ENCODE results near the gene ARHGAP35.
"Not testable (repeated sequence)": the region's sequence is repeated elsewhere in the genome, so short reads cannot be mapped to it uniquely, and the experiment has no call there.

The ARHGAP35 gene

GRCh38 chr19:46845959-46846459, 14.8 kb upstream of the ARHGAP35 start:
- DNase-seq: no peak

DNA sequence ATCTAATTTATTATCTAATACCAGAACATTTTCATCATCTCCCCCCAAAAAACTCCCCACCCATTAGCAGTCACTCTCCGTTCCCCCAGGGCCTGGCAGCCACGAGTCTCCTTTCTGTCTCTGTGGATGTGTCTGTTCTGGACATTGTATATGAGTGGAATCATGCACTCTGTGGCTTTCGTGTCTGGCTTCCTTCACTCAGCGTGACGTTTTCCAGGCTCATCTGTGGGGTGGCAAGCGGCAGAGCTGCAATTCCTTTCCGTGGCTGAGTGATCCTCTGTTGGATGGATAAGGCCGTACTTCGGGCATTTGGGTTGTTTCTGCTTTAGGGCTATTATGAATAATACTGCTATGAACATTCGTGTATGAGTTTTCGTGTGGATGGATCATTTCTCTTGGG, 13.3 kb upstream of the ARHGAP35 start:
- no peak for DNase-seq

DNA sequence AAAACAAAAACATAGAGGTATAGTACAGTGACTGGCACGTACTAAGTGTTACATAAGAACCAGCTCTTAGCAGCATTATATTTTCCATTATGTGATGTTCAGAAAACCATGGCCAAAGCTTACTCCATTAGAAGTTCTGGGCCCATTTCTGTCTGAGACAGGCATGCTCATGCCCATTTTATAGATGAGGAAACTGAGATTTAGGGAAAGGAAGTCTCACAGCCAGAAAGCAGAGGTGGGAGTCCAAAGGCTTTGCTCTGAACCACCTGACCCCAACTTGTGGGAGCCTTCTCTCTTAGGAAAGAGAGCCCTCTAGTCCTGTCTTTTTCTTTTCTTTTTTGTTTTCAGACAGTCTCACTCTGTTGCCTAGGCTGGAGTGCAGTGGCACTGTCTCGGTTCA, 12.4 kb upstream of the ARHGAP35 start:
- DNase-seq: no peak

DNA sequence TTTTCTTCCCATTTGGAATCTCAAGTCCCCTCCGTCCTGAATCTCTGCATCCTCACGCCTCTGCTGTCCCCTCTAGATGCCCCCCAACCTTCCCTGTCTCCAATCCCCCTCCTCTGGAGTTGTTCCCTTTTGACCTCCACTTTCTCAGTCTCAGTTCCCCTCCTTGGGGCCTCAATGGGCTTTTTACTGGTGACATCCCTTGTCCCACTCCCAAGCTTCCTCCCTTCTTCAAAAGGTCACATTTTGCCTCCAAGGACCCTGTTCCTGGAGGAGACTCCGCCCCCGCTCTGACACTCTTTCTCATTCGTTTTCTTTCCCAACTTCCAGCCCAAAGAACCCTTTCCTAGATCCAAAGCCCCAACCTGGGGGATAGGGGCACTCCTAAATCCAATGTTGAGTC, 11.2 kb upstream of the ARHGAP35 start:
- no peak for DNase-seq

GRCh38 chr19:46850228-46851203, 10.3 kb upstream of the ARHGAP35 start, which contains the start of gene AP2S1:
TSS of gene AP2S1 (minus strand) at chr19:46850846. CDS start at chr19:46850766, 80 bp downstream.
- DNase-seq: peak; percentile 84

GRCh38 chr19:46852830-46853229, 8.0 kb upstream of the ARHGAP35 start:
- DNase-seq: no peak

GRCh38 chr19:46854698-46855097, 6.1 kb upstream of the ARHGAP35 start:
- not testable (repeated sequence) for DNase-seq

GRCh38 chr19:46856062-46857022, 4.5 kb upstream of the ARHGAP35 start:
- DNase-seq: peak; percentile 83

GRCh38 chr19:46859637-46860124, 1.1 kb upstream of the ARHGAP35 start:
- DNase-seq: no peak

GRCh38 chr19:46860125-46860845, 512 bp upstream of the ARHGAP35 start:
- DNase-seq: peak; percentile 93

DNA sequence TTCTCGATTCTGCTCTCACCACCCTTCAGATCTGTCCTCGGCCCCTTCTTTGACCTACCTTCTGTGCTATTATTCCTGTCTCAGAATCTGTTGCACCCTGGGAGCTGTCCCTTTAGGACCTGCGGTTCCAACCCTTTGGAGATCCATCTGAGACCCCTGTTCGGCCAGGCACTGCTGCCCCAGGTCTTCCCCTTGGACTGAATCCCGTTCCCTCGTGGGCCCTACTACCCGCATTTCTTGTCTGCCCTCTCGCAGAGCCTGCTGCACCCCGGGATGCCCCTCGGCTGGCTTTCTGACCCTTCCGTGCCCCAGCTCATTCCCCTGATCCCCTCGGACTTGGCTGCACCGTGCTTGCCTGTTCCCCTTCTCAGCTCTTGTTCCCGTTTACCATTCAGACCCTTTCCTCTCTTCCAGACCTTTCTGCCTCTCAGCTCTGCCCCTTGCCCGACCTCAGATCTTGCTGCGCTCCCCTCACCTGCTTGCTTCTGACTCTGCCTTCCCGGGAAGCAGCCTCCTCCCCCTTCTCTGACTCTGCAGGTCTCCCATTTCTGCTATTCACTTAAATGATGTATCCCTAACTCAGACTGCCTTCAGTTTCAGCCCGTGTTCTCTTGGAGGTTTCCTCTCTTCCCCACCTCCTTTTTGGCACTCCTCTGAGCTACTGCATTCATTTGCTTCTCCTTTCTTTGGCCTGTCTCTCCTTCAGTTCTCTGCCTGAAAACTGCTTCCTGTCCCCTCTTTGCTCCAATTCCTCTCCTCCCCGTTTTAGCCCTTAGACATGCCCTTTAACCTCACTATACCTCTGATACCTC, 1.1 kb downstream of the ARHGAP35 start:
- no peak for DNase-seq

- DNase-seq: no peak
These were observed 1.7 kb downstream of the ARHGAP35 start for GRCh38 chr19:46862503-46862834.

- no peak for DNase-seq
These were observed 2.3 kb downstream of the ARHGAP35 start for GRCh38 chr19:46862974-46863632.

DNA sequence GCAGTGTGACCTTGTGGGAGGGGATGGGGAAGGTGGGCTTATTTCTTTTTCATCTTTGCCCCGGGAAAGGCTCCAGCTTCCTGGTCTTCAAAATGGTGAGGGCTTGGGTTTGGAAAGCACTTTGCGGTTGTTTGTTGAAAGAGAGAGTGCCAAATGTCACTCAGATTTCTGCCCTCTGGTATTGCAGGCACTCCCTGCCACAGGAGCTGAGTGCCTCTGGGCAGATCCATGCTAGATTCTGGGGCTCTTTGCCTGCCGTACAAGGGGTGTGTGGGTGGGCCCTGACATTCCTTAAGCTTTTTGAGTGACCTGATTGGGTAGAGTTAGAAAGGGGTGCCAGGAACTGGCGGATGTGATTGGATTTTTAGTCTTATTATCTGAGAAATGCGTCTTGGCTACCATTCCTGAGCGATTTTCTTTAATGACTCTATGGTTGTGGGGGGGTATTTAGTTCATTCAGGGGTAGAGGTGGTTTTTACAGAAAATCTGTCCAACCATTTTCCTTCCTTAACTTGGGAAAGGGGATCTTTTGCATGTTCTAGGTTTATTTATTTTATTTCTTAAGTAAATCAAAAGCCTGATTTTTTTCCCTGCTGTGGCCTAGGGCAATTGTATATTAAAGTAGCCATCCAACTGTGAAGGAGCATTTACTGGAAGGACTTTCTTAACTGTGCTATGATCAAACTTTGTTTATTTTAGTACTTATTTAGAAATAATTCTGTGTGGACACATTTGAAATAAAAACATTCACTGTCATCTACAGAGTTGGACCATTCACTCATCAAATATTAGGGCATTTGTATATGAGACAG, 3.2 kb downstream of the ARHGAP35 start:
- DNase-seq: no peak

DNA sequence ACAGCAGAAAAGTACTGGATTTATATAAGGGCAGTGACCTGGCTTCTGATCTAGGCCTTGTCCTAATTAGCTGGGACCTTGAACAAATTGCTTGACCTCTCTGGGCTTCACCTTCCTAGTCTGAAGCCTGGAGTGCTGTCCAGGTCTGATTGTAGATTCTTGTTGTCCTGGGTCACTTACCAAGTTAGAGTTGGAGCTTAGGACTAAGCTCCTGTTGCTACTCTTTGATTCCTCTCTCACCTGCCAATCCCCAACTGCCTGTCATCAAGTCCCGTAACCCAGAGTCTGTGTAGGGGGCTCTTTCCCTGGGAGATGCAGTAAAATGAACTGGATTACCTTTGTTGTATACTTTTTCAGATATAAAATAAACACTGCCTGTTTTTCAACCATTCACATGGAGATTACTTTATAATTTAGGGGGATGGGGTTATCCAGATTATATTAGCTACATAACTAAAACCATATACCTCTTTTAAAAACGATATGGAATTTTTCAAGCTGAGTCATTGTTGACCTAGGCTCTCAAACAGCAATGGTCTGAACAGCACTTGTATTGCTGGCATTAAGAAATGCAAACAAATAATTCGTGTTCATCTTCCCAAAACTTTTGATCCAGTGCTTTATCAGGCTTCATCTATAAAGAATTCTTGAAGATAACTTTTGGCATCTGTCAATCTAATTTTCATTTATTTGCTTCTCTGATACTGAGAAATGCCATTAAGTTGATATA, 5.8 kb downstream of the ARHGAP35 start:
- no peak for DNase-seq

GRCh38 chr19:46867170-46867569, 6.4 kb downstream of the ARHGAP35 start:
- DNase-seq: no peak

DNA sequence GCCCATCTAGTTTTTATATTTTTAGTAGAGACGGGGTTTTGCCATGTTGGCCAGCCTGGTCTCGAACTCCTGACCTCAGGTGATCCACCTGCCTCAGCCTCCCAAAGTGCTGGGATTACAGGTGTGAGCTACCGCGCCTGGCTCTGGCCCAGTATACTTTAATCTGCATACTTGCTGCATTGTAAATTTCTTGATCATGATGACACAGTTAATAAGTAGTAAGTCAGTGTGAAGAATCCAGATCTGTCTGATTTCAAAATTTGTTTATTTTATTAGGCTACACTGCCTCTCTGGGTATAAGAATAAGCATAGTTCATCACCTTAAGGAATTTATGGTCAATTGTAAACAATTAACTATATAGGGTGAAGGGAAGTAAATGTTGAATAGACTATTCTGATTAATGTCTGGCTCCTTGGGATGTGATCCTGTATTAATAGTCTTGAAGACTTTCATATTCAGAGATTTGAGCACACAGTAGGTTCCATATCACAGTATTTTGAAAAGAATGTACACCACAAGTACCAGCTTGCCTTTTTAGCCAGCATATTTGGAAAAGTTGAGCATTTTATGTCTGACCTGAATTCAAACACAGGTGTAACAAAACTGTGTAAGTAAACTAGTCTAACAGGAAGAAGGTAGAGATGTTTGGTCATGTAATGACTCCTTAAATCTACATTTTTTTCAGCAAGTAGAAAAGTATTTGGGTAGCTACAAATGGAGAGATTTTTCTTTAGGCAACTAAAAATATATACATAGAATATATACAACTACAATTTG, 7.4 kb downstream of the ARHGAP35 start:
- no peak for DNase-seq

DNA sequence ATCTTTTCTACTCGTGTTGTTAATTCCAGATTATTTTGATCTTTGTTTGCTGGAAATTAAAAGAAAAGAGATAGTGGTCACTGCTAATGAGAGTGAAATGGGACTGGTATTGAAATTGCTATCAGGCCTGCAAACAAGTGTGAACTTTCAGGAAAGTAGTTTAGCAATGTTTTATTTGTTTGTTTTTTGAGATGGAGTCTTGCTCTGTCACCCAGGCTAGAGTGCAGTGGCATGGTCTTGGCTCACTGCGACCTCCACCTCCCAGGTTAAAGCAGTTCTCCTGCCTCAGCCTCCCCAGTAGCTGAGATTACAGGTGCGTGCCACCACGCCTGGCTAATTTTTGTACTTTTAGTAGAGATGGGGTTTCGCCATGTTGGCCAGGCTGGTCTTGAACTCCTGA, 10.4 kb downstream of the ARHGAP35 start:
- not testable (repeated sequence) for DNase-seq
